ENCODE data around the gene SSTR5.

SSTR5 gene

GRCh38 chr16:1093284-1094123 lies 21.0 kb downstream of the SSTR5 start:
- Mint-ChIP-seq H3K9me3 (peaks cover 3% of the 10 kb centered on the region), H3K4me1 (ENCODE audit: low read depth) (no peaks in the 10 kb centered on the region), H3K27ac (no peak overlapping the region), H3K36me3 (ENCODE audit: low read depth) (no peaks in the 10 kb centered on the region), H3K4me3 (no peak overlapping the region), H3K27me3 (ENCODE audit: low read depth) (no peaks in the 10 kb centered on the region)

GRCh38 chr16:1094124-1094479 lies 21.6 kb downstream of the SSTR5 start:
- H3K4me1 Mint-ChIP-seq (ENCODE audit: low read depth), result no peaks in the 10 kb centered on the region
- H3K9me3 Mint-ChIP-seq, result peaks cover 3% of the 10 kb centered on the region
- H3K27me3 Mint-ChIP-seq (ENCODE audit: low read depth), result no peaks in the 10 kb centered on the region
- H3K27ac Mint-ChIP-seq, result no peak overlapping the region
- H3K36me3 Mint-ChIP-seq (ENCODE audit: low read depth), result no peaks in the 10 kb centered on the region
- no peak overlapping the region for H3K4me3 Mint-ChIP-seq

GRCh38 chr16:1094601-1095449 lies 22.3 kb downstream of the SSTR5 start:
- no peaks in the 10 kb centered on the region for H3K4me1 Mint-ChIP-seq (ENCODE audit: low read depth)
- H3K27ac Mint-ChIP-seq, result no peak overlapping the region
- H3K27me3 Mint-ChIP-seq (ENCODE audit: low read depth), result no peaks in the 10 kb centered on the region
- H3K36me3 Mint-ChIP-seq (ENCODE audit: low read depth), result no peaks in the 10 kb centered on the region
- peaks cover 3% of the 10 kb centered on the region for H3K9me3 Mint-ChIP-seq
- no peak overlapping the region for H3K4me3 Mint-ChIP-seq

- Mint-ChIP-seq H3K27me3 (ENCODE audit: low read depth) (no peaks in the 10 kb centered on the region), H3K36me3 (ENCODE audit: low read depth) (no peaks in the 10 kb centered on the region), H3K9me3 (peaks cover 3% of the 10 kb centered on the region), H3K4me1 (ENCODE audit: low read depth) (no peaks in the 10 kb centered on the region), H3K4me3 (no peak overlapping the region), H3K27ac (no peak overlapping the region)
Measured at GRCh38 chr16:1095450-1096168, 23.1 kb downstream of the SSTR5 start.

GRCh38 chr16:1096169-1097082 lies 23.9 kb downstream of the SSTR5 start, which contains the start of gene C1QTNF8:
Gene C1QTNF8, minus strand, starts transcription at chr16:1096244. Its CDS starts 1,322 bp downstream, at chr16:1094922.
- H3K9me3 Mint-ChIP-seq, result peaks cover 3% of the 10 kb centered on the region
- no peak within 1 kb of the TSS for H3K4me3 Mint-ChIP-seq
- H3K27ac Mint-ChIP-seq, result no peak within 1 kb of the TSS
- H3K27me3 Mint-ChIP-seq (ENCODE audit: low read depth), result no peaks in the 10 kb centered on the region
- no peaks in the 10 kb centered on the region for H3K4me1 Mint-ChIP-seq (ENCODE audit: low read depth)
- no peaks in the 10 kb centered on the region for H3K36me3 Mint-ChIP-seq (ENCODE audit: low read depth)

GRCh38 chr16:1097156-1097555 lies 24.6 kb downstream of the SSTR5 start:
- no peaks in the 10 kb centered on the region for H3K27me3 Mint-ChIP-seq (ENCODE audit: low read depth)
- peaks cover 1% of the 10 kb centered on the region for H3K9me3 Mint-ChIP-seq
- H3K4me3 Mint-ChIP-seq, result no peak overlapping the region
- no peaks in the 10 kb centered on the region for H3K36me3 Mint-ChIP-seq (ENCODE audit: low read depth)
- H3K27ac Mint-ChIP-seq, result no peak overlapping the region
- H3K4me1 Mint-ChIP-seq (ENCODE audit: low read depth), result no peaks in the 10 kb centered on the region

GRCh38 chr16:1097800-1098199 lies 25.3 kb downstream of the SSTR5 start:
- Mint-ChIP-seq H3K36me3 (ENCODE audit: low read depth) (no peaks in the 10 kb centered on the region), H3K4me3 (no peak overlapping the region), H3K27ac (no peak overlapping the region), H3K4me1 (ENCODE audit: low read depth) (no peaks in the 10 kb centered on the region), H3K27me3 (ENCODE audit: low read depth) (no peaks in the 10 kb centered on the region), H3K9me3 (no peaks in the 10 kb centered on the region)

GRCh38 chr16:1098266-1098991 lies 25.9 kb downstream of the SSTR5 start:
- Mint-ChIP-seq H3K9me3 (no peaks in the 10 kb centered on the region), H3K36me3 (ENCODE audit: low read depth) (no peaks in the 10 kb centered on the region), H3K4me1 (ENCODE audit: low read depth) (no peaks in the 10 kb centered on the region), H3K27ac (no peak overlapping the region), H3K27me3 (ENCODE audit: low read depth) (no peaks in the 10 kb centered on the region), H3K4me3 (no peak overlapping the region)

- no peaks in the 10 kb centered on the region for H3K9me3 Mint-ChIP-seq
Measured at GRCh38 chr16:1099189-1100083, 26.9 kb downstream of the SSTR5 start.

GRCh38 chr16:1100084-1100800 lies 27.7 kb downstream of the SSTR5 start:
- Mint-ChIP-seq H3K36me3 (ENCODE audit: low read depth) (no peaks in the 10 kb centered on the region), H3K9me3 (no peaks in the 10 kb centered on the region), H3K27ac (no peak overlapping the region), H3K27me3 (ENCODE audit: low read depth) (no peaks in the 10 kb centered on the region), H3K4me3 (no peak overlapping the region), H3K4me1 (ENCODE audit: low read depth) (no peaks in the 10 kb centered on the region)

More at GRCh38 chr16:1099189-1100083, 26.9 kb downstream of the SSTR5 start:
- Mint-ChIP-seq H3K4me3 (no peak overlapping the region), H3K4me1 (ENCODE audit: low read depth) (no peaks in the 10 kb centered on the region), H3K36me3 (ENCODE audit: low read depth) (no peaks in the 10 kb centered on the region), H3K27ac (no peak overlapping the region), H3K27me3 (ENCODE audit: low read depth) (no peaks in the 10 kb centered on the region)

- H3K9me3 Mint-ChIP-seq, result no peaks in the 10 kb centered on the region
- no peaks in the 10 kb centered on the region for H3K27me3 Mint-ChIP-seq (ENCODE audit: low read depth)
- no peak overlapping the region for H3K27ac Mint-ChIP-seq
- H3K36me3 Mint-ChIP-seq (ENCODE audit: low read depth), result no peaks in the 10 kb centered on the region
- H3K4me3 Mint-ChIP-seq, result no peak overlapping the region
- no peaks in the 10 kb centered on the region for H3K4me1 Mint-ChIP-seq (ENCODE audit: low read depth)
Measured at GRCh38 chr16:1101133-1101532, 28.6 kb downstream of the SSTR5 start.

Measured in T-helper 1 cell treated with Interleukin-12 subunit alpha and Interleukin-12 subunit beta and Interleukin-4 antibody, amounts not matched to agents 30 μg/mL and 1 μg/mL, for 36 hours (primary cell).